ENCODE measurements around the gene FAM76B.

GRCh38 chr11:95831198-95831883 is 41.8 kb upstream of the FAM76B start:
- TF ChIP-seq, protein P1, sequence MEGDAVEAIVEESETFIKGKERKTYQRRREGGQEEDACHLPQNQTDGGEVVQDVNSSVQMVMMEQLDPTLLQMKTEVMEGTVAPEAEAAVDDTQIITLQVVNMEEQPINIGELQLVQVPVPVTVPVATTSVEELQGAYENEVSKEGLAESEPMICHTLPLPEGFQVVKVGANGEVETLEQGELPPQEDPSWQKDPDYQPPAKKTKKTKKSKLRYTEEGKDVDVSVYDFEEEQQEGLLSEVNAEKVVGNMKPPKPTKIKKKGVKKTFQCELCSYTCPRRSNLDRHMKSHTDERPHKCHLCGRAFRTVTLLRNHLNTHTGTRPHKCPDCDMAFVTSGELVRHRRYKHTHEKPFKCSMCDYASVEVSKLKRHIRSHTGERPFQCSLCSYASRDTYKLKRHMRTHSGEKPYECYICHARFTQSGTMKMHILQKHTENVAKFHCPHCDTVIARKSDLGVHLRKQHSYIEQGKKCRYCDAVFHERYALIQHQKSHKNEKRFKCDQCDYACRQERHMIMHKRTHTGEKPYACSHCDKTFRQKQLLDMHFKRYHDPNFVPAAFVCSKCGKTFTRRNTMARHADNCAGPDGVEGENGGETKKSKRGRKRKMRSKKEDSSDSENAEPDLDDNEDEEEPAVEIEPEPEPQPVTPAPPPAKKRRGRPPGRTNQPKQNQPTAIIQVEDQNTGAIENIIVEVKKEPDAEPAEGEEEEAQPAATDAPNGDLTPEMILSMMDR (IDR thresholded peaks at IDR 0.05; ENCODE audit: insufficient read depth, low read length, poor library complexity, severe bottlenecking) = no peak
- no peak for TF ChIP-seq EZH2phosphoT487 (conservative IDR thresholded peaks at IDR 0.05; ENCODE audit: low read length)
